Fibroblast of skin of right quadriceps (primary cell): Measurements from ENCODE around the gene ATXN1.
"Not testable (repeated sequence)": the region's sequence is repeated elsewhere in the genome, so short reads cannot be mapped to it uniquely, and the experiment has no call there.

ENCODE experiments used
- DNase-seq: peaks from one replicate; pipeline ENCODE4 v3.0.0-alpha.2; 2013

Gene ATXN1

GRCh38 chr6:16263464-16264099 lies 497.7 kb downstream of the ATXN1 start:
- not testable (repeated sequence) for DNase-seq

- DNase-seq = not testable (repeated sequence)
Measured at GRCh38 chr6:16262773-16263172, 498.5 kb downstream of the ATXN1 start.

GRCh38 chr6:16260602-16261001 lies 500.7 kb downstream of the ATXN1 start:
- DNase-seq = not testable (repeated sequence)

GRCh38 chr6:16259604-16260003 lies 501.7 kb downstream of the ATXN1 start:
- DNase-seq = not testable (repeated sequence)

GRCh38 chr6:16258709-16259075 lies 502.6 kb downstream of the ATXN1 start:
- DNase-seq = no peak

- no peak for DNase-seq
Measured at GRCh38 chr6:16257999-16258708, 503.1 kb downstream of the ATXN1 start.

- DNase-seq = no peak
Measured at GRCh38 chr6:16256781-16257180, 504.5 kb downstream of the ATXN1 start.

- DNase-seq = no peak
Measured at GRCh38 chr6:16254535-16254934, 506.7 kb downstream of the ATXN1 start.

- DNase-seq = no peak
Measured at GRCh38 chr6:16253399-16254144, 507.7 kb downstream of the ATXN1 start.

GRCh38 chr6:16252686-16253299 lies 508.5 kb downstream of the ATXN1 start:
- no peak for DNase-seq

- no peak for DNase-seq
Measured at GRCh38 chr6:16251706-16252105, 509.6 kb downstream of the ATXN1 start.

GRCh38 chr6:16249971-16250370 lies 511.3 kb downstream of the ATXN1 start:
- DNase-seq = no peak
